ENCODE results near the gene ZNF493.

Gene ZNF493

DNA sequence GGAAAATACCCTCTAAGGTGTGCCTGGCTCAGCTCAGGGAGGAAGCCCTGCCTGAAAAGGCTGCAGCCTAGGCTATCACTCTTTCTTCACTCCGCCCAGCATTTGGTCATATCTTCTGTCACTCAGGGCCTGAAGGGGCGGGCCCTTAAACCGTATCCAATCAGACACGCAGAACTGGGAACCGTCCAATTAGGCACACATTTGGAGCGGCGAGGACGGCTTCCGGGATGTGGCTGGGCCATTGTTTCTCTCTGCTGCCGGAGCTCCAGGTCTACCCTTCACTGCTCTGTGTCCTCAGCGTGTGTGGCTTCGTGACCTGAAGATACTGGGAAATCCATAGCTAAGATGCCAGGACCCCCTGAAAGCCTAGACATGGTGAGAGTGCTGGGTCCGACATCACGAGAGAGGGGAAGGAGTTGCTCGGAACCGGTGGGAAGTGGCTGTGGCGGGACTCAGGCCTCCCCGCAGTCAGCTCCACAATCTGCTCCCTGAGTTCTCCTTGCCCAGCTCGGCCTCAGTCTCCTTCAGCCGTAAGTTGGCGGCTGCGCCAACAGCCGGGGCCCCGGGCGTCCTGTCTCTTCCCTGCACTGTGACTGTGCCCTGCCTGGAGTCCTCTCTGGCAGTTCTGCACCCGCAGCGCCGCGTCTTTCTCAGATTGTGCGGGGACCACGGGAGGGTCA is at the start of gene ZNF493:
Gene ZNF493, plus strand, starts transcription at position 241 of the 680 bp plus-strand sequence. Its CDS starts 105 bp downstream, at position 346.
- peak; percentile 99 for DNase-seq

- DNase-seq = no peak
Measured at GRCh38 chr19:21352830-21353229, 44.1 kb upstream of the ZNF493 start.

DNA sequence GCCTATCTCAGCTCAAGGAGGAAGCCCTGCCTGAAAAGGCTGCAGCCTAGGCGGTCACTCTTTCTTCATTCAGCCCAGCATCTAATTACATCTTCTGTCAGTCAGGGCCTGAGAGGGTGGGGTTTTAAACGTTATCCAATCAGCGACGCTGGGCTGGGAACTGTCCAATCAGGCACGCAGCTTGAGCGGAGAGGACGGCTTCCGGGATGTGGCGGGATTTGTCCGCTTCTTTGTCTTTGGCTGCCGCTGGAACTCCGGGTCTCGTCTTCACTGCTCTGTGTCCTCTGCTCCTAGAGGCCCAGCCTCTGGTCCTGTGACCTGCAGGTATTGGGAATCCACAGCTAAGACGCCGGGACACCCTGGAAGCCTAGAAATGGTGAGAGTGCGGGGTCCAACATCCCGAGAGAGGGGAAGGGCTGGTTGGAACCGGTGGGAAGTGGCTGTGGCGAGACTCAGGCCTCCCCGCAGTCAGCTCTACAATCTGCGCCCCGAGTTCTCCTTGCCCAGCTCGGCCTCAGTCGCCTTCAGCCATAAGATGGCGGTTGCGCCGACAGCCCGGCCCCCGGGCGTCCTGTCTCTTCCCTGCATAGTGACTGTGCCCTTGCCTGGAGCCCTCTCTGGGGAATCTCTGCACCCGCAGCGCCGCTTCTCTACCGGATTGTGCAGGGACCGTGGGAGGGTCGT is 38.0 kb upstream of the ZNF493 start, which contains the start of gene ZNF738:
Gene ZNF738, plus strand, starts transcription at position 233 of the 684 bp plus-strand sequence. Its CDS starts 141 bp downstream, at position 374.
- peak; percentile 99 for DNase-seq

GRCh38 chr19:21362291-21362690 is 34.6 kb upstream of the ZNF493 start:
- no peak for DNase-seq

- no peak for DNase-seq
Measured at GRCh38 chr19:21383980-21384582, 12.9 kb upstream of the ZNF493 start.

DNA sequence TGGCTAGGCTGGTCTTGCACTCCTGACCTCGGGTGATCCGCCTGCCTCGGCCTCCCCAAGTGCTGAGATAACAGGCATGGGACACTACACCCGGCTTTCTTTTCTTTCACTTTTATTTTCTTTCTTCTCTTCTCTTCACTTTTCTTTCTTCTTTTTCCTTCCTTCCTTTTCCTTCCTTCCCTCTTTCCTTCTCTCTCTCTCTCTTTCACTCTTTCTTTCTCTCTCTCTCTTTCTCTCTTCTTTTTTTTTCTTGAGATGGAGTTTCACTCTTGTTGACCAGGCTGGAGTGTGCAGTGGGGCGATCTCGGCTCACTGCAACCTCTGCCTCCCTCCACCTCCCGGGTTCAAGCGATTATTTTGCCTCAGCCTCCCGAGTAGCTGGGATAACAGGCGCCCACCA is 812 bp upstream of the ZNF493 start:
- no peak for DNase-seq

DNA sequence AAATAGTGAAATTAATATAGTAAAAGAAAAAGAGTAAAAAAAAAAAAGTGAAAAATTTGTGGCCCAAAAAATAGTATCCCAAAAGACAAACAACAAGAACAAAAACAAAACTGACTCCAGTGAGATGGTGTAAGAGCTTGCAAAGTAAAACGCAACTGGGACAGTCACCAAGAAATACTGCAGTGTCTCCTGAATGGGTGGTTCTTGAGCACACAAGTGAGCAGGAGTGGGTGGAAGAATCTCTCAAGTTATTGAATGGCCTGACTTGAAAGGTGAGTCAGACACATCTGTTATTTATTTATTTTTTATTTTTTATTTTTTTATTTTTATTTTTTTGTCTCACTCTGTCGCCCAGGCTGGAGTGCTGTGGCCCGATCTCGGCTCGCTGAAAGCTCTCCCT is 1.9 kb downstream of the ZNF493 start:
- DNase-seq = no peak

GRCh38 chr19:21402303-21402985 is 5.5 kb downstream of the ZNF493 start:
- no peak for DNase-seq

GRCh38 chr19:21410166-21410565 is 13.2 kb downstream of the ZNF493 start:
- DNase-seq = no peak

DNA sequence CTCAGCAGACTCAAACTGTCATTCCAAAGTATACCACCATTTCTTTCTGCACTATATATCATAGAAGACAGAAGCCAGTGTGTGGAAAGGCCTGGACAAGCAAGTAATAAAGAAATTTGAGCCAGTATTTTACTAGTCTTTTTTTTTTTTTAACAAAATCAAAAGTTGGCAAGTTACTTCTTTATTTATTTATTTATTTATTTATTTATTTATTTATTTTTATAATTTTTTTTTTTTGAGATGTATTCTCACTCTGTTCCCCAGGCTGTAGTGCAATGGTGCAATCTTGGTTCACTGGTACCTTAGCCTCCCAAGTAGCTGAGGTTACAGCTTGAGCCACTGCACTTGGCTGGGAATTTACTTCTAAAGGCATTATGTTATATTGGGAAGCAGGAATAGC is 25.3 kb downstream of the ZNF493 start:
- DNase-seq = no peak

DNA sequence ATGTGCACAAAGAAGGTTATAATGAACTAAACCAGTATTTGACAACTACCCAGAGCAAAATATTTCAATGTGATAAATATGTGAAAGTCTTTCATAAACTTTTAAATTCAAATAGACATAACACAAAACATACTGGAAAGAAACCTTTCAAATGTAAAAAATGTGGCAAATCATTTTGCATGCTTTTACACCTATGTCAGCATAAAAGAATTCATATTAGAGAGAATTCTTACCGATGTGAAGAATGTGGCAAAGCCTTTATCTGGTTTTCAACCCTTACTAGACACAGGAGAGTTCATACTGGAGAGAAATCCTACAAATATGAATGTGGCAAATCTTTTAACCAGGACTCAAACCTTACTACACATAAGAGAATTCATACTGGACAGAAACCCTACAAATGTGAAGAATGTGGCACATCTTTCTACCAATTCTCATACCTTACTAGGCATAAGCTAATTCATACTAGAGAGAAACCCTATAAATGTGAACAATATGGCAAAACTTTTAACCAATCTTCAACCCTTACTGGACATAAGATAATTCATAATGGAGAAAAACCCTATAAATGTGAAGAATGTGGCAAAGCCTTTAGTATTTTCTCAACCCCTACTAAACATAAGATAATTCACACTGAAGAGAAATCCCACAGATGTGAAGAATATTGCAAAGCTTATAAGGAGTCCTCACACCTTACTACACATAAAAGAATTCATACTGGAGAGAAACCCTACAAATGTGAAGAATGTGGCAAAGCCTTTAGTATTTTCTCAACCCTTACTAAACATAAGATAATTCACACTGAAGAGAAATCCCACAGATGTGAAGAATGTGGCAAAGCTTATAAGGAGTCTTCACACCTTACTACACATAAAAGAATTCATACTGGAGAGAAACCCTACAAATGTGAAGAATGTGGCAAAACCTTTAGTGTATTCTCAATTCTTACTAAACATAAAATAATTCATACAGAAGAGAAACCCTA is 26.4 kb downstream of the ZNF493 start:
- DNase-seq = no peak

DNA sequence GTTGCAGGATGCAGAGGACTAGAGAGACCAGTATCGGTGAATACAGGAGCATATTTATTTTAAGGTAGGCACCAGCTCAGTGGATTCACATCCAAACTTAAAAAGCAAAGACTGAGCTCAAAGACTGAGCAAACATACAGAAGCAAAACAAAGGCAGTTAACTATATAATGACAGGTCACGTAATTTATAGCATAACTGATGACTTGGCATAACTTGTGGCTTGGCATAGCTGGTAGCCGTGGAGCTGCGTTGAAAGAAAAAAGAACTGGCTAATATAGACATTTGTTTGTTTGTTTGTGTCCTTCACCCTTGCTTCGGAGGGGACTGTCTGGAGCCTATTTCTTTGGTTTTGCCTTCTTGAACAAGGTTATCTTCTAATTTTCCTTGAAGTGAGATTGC is 33.7 kb downstream of the ZNF493 start:
- no peak for DNase-seq

DNA sequence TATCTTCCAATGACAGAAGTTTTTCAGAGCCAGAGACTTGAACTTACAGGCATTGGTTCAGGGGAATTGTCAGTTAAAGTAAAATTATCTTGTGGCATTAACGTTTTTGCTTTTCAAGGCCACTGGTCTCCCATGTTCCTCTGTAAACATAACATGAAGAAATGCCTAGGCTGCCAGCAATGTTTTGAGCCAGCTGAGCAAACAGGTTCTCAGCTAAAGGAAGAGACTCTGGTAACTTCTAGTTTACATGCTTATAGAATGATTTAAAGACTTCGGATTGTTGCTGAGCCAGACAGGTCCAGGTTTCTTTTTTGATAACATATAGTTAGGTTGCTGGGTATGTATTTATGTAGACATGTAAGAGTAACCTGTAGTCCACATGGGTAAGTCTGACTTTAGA is 35.7 kb downstream of the ZNF493 start:
- no peak for DNase-seq

- DNase-seq = no peak
Measured at GRCh38 chr19:21434516-21434915, 37.6 kb downstream of the ZNF493 start.

DNA sequence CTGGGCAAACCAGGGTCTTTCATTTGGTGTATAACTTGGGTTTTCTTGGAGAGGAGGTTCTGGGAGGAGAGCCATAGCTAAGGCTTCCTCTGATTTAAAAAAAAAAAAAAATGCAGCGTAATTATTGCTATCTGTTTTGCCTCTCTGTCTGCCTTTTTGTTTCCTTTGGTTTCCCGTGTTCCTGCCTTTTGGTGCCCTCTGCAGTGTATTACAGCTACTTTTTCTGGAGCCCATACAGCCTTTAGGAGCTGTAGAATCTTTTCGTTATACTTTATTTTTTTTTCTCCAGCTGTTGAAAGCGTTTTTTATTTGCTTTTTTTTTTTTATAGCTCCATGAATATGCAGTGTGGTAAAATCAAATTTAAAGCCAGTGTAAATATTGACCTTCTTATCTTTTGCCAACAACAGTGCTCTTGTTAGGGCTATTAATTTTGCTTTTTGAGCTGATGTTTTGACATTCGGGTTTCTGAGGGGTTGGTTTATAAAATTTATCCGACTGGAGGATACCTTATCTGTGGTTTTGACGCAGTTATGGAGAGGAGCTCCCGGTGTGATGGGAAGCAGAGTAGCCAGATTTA is 38.1 kb downstream of the ZNF493 start:
- no peak for DNase-seq

DNA sequence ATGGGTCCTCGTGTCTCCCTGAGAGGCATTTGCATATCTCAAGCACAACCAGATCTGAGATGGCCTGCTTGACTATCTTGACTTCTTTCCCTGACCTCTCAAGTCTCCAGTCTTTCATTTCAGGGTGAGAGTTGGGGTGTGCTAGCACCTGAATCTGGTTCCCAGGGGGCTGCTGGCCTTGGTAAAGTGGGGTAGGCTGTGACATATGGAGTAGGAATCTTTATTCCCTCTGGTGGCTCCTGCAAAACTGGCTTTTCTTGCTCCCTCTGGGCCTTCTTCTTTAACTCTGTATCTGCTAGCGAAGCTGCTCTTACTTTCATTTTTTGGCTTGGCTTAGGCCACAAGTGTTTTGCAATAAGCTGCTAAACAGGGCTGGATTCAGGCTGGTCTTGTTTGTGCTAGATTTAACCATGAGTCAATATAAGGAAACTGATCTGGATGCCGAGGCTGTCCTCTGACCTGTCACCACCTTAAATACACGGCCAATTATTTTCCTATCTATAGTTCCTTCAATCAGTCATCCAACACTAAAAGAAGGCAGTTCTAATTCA is 42.3 kb downstream of the ZNF493 start:
- no peak for DNase-seq

- DNase-seq = no peak
Measured at GRCh38 chr19:21440321-21440720, 43.4 kb downstream of the ZNF493 start.

- DNase-seq = no peak
Measured at GRCh38 chr19:21451187-21451586, 54.3 kb downstream of the ZNF493 start.

DNA sequence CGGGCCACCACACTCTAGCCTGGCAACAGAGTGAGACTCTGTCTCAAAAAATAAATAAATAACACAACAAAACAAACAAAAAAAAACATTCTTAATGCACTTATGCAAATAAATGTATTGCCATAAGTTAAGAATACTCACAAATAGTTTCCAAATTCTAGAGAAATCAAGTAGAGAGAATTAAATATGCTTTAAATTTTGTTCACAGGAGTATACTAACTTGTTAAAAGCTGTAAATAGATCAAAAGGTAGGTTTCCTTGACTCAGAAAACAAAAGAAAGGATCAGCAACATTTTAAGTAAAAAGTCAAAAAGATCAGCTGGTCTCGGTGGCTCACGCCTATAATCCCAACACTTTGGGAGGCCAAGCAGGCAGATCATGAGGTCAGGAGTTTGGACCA is 58.0 kb downstream of the ZNF493 start:
- DNase-seq = no peak

DNA sequence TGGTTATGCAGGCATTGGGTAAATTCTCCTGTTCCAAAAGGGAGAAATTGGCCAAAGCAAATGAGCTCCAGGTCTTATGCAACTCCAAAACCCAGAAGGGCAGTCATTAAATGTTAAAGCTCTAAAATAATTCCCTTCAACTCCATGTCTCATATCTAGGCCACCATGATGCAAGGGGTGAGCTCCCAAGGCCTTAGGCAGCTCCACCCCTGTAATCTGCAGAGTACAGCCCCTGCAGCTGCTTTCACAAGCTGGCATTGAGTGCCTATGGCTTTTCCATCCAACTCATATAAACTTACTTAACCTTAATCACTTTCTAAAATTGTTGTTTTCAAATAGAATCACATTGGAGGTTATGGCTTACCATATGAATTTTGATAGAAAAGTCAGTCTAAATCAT is 63.8 kb downstream of the ZNF493 start:
- DNase-seq = no peak

DNA sequence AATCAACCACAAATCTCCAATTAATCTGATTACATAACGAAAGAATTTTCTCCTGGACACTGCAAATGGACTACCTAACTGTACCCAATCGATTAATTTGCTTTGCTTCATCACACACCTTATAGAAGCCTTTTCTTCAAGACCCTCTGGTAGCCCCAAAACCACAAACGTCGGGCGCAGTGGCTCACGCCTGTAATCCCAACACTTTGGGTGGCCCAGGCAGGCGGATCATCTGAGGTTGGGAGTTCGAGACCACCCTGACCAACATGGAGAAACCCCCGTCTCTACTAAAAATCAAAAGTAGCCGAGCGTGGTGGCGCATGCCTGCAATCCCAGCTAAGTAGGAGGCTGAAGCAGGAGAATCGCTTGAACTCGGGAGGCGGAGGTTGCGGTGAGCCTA is 65.6 kb downstream of the ZNF493 start:
- no peak for DNase-seq

All from eye (tissue), 1 donor.